ENCODE results near the gene ATG4B. TPM values are rescaled to one million over a fixed set of nuclear protein-coding genes. Genes with fewer than 3 reads are reported as not detected.

Gene ATG4B
- polyA plus RNA-seq, 10 donors, result 41.8 to 67.7 (median 51.1) TPM

DNA sequence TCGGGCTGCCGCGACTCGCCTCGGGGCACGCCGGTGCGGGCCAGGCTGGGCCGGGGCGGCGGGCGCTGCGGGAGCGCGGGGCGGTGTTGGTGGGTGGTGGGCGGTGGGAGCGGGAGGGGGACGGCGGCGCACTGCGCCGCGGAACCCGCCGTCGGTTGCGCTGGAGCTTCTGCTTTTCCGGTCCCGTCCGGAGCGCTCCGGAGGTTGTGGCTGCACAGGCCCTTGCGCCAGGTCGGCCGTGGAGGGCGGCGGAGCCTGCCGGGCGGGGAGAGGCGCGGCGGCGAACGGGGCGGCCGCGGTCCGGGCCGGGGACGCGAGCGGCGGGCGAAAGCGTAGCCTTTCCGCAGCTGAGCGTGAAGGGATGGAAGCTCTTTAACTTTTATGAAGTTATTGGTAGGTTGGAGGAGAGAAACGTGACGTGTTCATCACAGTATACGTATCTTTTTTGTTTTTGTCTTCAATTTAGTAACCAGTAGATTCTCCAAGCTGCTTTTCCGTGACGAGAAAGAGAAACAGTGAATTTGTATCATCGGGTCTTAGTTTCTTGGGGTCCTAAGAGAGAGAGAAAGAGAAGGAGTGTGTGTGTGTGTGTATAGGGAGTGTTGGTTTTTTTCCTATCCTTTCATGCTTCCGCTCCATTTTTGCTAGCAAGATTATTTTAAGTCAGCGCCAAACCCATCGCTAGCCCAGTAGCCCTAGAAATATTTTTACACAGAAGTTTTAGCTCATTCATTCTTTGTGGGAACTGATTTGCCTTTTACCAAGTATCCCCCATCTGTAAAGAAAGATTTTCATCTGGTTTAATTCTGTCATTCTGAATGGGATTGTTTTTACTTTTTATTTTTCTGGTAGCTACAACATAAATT, 535 bp downstream of the ATG4B start:
- DNase-seq, result no peak

DNA sequence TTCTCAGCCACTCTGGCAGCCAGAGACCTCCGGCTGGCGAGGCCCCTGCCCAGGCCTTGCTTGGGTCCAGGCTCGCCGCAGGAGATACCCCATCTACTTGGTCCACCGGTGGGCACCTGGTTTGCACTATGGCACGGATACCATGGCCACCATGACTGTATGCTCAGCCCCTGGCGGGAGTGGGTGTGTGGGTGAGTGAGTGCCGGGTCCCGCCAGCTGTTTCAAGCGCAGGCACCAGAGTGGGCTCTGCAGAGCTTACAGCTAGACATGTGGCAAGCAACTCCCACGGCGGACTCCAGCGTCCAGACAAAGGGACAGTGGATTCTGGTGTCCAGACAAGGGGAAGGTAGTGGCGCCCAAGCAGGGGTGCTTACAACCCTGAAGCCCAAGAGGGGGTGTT, 1.4 kb downstream of the ATG4B start:
- DNase-seq, result no peak

DNA sequence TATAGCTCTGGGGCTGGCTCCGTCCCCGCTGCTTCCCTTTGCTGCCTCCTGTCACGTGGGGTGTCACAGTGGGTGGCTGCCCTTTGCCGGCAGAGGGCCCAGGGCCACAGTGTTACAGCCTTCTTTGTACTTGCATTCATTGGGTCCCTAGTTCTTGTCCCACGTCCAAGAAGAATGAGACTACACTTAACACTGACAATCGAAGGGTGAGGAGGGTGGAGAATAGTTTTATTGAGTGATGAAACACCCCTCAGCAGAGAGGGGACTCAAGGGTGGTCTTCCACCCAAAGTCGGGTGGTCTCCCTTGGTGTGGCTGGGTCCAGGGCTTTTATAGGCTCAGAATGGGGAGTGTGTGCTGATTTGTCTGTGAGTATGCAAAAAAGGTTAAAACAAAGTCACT, 1.9 kb downstream of the ATG4B start:
- no peak for DNase-seq

DNA sequence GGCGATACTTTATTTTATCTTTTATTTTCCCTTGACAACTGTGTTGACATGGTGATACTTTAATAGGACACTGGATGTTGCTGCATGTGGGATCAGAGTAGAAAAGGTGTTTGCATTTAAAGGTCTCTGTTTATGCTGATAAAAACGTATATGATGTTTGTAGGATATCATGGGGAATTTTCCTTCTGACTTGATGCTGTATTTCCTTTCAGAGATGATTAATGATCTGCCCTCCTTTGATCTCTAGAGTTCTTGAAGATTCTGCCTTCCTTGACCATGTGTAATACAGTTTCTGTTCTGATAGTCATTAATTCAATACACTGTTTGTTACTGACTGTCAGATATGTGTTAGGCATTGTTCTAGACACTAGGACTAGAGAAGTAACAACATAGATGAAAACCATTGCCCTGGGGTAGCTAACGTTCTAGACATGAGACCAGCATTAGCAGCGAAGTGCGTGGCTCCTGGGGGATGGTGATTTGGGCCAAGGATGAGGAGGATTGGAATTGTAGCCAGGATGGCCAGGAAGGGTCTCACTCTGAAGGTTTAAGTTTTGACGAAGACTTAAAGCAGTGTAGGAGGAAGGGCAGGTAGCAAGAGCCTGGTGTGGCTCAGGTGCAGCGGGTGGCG, 2.8 kb downstream of the ATG4B start:
- no peak for DNase-seq

DNA sequence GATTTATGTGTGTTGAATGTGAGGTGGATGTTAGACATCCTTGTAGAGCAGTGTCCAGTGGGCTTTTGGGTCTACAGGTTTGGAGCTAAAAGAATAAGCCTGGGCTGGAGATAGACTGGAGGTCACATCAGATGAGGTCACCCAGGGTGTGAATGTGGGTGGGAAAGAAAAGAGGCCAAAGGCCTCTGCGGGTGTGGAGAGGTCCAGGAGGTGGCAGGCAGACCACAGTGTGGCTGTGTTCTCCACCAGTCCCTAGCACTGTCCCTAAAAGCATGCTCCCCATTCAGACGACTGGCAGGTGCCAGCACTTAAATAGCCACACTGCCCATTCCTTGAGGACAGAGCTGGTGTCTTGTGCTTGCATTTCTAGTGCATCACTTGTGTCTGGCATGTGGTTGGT, 4.1 kb downstream of the ATG4B start:
- DNase-seq, result peak in 1 of 3 donors; percentile 15

DNA sequence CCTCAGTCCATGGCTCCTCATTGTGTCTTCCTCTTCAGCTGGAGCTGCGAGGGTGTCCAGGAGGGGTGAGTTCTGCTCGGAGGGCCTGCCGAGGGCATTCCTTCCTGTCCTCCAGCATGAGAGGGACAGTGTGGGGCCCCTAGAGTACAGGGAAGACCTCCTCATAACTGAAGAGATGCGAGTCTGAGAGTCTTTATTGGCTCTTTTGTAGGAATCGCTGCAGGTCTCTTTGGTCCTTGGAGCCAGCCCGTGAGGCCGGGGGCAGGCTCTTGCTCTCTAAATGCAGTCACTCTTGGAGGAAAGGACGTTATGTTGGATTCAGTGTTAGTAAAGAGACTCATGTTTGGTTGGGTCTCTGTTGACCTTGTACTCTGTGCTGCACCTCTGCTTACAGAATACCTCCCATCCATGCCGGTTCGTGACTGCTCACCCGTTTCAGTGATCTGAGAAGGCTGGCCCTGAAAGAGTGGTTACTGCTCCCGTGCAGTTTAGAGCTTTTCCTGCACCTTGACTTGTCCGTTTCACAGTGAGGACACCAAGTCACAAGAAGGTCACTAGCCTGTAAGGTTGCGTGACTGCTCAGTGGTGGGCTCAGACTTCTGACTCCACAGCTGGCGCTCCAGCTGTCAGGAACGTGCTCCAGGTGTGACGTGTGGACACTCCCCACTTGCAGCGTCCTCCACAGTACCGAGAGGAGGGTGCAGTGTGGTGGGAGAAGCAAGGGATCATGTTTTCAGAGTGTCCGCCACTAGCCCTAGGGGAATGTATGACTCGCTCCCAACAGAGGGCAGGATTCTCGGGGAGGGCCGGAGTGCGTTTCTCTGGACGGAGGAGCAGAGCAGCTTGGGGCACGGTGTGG, 7.8 kb downstream of the ATG4B start:
- DNase-seq, result no peak

DNA sequence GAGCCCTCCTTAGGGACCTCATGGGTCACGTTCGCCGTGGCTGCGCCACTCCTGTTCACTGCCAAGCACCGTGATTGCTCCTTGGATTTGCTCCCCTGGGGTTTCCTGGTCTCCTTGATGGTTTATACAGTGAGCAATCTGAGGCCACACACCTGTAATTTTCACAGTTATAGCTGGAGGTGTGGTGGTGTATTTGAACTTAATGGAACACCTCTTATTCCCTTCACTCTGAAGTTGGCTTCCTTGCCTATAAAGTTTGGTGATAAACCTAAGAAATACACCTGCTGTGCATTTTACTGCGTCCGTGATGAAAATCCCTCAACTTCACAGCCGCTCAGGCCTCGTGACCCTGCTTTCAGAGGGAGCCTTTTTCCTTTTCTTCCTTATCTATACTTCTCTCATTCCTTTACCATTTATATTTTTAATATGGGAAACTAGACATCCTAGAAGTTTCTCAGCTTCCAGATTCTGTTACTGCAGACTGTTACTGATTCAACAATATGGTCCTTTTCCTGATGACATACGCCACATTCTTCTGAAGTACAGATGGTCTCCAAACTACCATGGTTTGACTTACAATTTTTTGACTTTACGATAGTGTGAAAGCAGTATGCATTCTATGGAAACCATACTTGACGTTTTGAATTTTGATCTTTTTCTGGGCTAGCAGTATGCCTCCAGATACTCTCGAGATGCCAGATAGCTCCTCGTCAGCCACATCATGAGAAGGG, 8.6 kb downstream of the ATG4B start:
- DNase-seq, result no peak

DNA sequence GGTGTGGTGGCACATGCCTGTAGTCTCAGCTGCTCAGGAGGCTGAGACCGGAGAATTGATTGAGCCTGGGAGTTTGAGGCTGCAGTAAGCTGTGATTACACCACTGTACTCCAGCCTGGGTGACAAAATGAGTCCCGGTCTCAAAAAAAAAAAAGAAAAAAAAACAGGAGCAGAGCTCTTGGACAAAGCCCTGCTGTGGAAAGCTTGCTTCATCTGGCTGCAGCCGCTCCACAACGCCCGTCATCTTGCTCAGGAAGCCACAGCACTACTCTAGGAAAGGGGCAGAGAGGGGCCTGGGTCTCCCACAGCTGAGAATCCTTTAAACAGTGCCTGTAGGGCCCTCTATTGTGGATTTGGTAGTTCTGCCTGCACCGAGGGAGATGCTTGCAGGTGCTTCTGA, 11.0 kb downstream of the ATG4B start:
- DNase-seq, result no peak

DNA sequence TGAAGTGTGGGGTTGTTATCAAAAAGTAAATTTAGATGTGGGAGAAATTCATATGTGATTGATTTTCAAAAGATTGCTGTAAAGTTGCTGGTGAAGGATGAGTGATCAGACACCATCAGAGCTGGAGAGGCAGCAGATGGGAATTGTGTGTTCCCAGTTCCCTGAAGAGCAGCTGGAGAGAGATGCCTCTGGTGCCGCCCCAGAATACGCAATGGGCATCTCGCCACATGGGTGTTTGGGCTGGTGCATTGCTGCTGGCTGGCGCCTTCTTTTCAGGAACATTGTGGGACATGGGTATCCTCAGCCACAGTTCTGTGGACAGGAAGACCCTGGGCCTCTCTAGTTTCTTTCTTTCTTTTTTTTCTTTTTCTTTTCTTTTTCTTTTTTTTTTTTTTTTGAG, 11.9 kb downstream of the ATG4B start:
- no peak for DNase-seq

DNA sequence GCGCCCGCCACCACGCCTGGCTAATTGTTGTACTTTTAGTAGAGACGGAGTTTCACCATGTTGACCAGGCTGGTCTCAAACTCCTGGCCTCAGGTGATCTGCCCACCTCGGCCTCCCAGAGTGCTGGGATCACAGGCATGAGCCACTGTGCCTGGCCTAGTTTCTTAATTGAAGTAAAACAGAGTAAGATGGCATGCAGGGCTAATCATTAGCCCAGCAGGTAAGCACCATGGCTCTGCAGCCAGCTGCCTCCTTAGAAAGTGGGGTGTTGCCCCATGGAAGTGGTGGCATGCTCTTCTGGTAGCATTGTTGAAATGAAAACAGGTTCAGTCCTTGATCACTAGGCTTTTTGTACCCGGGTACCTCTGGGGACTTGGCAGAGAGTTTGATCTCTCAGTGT, 12.4 kb downstream of the ATG4B start:
- no peak for DNase-seq

DNA sequence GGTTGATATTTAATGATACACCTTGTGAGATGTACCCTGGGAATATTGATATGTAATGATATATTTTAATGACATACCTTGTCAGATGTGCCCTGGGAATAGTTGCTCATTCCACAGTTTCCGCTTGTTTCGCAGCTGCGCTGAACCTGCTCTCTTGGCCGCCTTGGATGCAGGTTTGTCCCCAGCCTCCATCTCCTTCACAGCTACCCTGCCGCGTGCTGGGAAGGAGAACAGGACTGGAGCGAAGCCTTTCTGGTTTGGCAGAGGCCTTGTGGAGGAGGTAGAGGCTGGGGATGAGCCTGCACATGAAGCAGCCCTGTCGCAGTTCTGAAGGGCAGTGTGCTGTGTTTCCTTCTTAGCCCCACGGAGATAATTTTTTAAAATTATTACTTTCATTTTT, 14.6 kb downstream of the ATG4B start:
- DNase-seq, result no peak

DNA sequence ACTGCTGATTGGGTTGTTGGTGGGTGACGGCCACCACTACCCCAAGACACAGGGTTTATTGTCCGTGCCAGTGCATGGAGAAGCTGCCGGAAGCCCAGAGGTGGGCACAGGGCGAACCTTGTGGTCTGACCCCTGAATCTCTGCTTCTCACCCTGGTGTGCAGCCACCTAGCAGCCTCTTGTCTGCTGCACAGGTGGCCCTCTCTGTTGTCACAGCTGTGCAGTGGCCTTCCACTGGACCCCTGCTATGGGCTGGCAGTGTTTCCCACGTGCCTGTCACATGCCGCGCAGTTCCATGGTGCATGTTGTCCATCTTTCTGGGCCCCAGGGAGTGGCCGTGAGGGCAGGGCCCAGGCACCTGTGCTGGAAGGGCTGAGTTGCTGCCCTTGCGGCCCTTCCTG, 15.2 kb downstream of the ATG4B start:
- DNase-seq, result no peak

DNA sequence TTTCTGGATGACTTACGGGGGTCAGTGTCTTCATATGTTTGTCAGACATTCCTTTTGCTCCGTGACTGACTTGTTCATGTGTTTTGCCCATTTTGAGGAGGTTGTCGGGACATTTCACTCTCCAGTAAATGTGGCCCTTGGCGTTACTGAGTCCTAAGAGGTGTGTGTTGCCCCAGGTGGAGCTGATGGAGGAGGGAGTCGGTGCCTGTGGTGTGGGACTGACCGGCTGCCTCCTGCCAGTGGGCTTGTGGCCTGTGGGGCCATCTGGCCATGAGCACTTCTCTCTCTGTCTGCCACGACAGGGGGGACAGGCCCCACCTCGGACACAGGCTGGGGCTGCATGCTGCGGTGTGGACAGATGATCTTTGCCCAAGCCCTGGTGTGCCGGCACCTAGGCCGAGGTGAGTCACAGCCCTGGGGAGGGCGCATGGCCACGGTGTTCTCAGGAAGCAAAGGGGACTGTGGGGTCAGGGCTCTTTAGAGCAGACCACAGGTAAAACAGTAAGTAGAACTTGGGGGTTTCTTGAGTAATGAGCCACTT, 15.8 kb downstream of the ATG4B start:
- no peak for DNase-seq

DNA sequence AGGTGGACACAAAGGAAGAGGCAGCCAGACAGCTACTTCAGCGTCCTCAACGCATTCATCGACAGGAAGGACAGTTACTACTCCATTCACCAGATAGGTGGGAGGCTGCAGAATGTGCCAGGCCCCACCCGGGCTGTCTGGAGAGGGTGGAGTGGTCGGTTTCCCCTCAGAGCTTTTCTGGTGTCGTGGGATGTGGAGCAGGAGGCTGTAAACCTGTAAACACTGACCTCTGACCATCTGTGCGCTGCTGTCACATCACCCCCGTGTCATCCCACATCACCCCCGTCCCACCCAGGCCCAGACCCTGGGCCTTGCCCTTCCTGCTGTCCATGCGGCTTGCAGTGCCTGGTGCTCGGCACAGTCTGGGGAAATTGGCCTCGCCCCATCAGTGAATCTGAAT, 17.1 kb downstream of the ATG4B start:
- no peak for DNase-seq

DNA sequence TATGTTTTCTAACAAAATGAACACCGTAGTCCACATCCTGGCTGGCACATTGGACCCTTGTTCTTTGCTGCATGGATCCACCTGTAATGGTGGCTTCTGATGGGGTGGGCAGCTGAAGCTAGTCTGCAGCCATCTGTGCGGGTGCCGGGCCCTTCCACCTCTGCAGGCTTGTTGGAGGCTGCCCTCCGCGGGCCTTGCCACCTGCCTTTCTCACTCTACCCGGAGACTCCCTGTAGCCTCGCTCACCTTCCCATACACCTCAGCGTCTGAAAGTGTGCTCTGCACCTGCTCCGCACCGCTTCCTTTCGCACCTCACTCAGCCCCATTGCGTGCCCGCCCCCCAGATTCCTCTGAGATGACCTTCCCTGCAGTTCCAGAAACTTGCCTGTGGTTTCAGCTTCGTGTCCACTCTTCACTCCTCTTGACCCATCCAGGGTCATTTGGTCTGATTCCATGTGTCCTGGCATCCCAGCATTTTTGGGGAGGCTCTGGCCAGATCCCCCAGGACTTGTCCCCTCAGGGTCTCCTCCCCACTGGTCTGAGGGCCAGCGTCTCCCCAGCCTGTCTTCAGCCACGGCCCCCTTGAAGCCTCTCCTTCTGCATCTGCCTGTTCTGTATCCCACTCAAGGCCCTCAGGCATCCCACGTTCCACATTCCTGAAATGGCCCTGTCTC, 18.2 kb downstream of the ATG4B start:
- DNase-seq, result no peak

DNA sequence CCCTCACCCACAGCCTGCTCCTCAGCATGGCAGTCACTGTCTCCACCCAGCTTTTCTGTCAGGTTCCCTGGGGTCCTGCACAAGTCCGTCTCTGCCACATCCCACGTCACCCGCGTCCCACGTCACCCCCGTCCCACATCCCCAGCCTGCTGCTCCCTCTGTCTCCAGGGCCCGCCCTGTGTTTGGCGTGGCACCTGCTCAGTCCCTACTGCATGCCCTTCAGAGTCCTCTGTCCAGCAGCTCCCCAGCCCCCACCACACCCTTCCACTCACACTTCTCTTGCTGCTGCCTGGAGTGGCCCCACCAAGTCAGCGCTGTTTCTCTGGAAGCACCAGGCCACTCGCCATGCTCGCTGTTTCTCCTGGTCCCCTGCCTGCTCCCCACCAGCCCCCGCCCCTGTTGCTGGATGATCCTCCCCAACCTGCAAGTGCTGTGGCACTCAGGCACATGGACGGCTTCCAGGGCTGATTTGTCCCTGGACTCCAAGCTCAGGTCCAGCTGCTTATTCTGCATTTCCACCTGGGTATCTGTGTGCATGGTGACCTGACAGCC, 18.8 kb downstream of the ATG4B start:
- DNase-seq, result no peak

DNA sequence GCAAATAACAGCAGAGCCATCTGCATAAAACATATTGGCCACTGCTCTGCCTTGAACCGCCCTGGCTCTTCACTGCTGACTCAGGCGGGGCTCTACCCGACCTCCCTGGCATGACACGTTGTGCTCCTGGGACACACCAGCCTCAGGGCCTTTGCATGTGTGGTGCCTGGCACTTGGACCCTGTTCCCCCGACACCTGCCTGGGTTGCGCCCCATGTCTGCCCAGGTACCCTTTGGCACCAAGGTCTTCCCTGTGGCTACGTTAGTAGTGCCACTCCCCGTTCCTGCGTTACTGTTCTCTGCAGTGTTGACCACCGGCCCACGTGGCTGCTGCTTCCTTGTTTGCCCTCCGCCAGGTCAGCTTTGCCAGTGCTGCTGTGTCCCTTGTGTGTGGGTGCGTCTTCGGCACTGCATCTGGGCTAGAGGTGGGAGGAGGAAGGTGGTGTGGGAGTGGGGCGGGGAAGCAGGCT, 20.3 kb downstream of the ATG4B start:
- DNase-seq, result no peak

DNA sequence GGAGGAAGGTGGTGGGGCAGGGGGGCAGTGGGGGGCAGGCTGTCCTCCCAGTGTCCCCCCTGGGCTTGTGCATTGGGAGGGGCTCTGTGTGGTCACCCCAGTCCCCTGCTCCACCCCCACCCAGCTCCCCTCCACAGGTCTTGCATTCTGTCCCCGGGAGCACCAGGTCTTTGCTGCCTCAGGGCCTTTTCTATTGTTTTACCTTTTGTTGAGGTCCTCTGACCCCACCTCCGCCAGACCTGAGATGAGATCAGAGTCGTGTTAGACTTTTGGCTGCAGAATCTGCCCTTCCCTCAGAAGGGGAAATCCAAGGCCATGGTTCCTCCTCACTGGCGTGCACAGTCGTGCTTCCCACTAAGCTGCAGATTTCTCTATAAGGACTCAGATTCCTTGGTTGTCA, 20.8 kb downstream of the ATG4B start:
- no peak for DNase-seq

DNA sequence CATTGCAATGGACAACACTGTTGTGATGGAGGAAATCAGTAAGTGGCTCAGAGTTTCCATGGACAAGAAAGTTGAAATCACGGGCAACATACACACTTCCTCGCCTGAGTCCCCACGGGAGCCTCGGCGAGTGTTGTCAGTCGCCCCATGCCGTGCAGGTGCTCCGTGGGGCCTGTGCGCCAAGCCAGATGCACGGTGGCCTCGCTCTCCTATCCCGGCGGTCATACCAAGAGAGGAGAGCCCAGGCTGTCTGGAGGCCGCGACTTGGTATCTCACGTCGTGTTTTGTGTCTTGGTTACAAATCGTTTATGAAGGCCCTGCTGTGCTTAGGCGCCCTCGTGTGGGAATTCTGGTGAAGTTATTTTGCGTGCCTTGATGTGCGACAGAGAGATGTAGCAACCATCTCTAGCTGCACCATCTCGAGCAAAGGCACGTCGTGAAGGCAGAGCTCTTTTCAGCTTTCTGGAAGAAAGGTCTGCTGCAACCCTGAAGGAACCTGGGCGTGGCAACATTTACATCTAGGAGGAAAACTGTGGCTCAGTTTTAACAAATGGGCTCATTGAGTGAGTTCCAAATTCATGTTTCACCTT, 21.8 kb downstream of the ATG4B start:
- DNase-seq, result peak; percentile 63 to 87 (median 74)

DNA sequence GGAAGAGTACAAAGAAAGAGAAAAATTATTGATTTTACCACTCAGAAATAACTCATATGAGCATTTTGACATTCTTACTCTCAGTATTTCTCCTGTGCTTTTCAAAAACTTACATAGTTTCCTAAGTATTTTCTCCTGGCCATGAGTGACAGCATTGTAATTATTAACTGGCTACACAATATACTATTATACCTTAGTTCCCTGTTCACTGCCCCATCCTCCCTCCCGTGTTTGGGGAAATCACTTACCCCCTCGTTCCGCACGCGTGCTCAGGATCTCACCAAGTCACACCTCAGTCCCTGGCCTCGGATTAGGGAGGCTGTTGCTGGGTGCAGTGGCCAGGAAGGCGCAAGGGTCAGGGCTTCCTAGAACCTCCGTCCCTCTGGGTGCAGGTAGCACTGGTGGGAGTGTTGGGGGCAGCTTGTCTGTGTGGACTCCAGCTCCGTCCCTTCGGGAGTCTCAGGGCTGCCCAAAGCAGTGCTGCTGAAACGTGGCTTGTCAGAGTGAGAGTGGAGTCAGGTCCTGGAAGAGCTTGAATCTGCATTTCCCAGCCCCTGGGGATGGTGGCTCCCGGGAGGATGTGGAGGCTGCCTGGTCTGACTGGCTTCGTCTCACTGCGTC, 23.2 kb downstream of the ATG4B start:
- no peak for DNase-seq
